NCI-H526 (cell line): ENCODE results near the gene IGSF3.
A peak's percentile ranks its signal among the peaks of the same experiment; 100 is the strongest.

ENCODE experiments used
- DNase-seq, 2 experiments: peaks; one replicate each; lab custom pipeline; 2025; lab: John Stamatoyannopoulos, UW

Gene IGSF3

GRCh38 chr1:116686175-116686574 is 18.6 kb upstream of the IGSF3 start:
- no peak for DNase-seq

GRCh38 chr1:116684575-116684974 is 17.0 kb upstream of the IGSF3 start:
- no peak for DNase-seq

GRCh38 chr1:116682641-116683221 is 15.2 kb upstream of the IGSF3 start:
- no peak for DNase-seq

GRCh38 chr1:116681343-116681899 is 13.9 kb upstream of the IGSF3 start:
- DNase-seq: no peak

- no peak for DNase-seq
Measured at GRCh38 chr1:116680752-116681151, 13.2 kb upstream of the IGSF3 start.

GRCh38 chr1:116679828-116680628 is 12.5 kb upstream of the IGSF3 start:
- DNase-seq: no peak

GRCh38 chr1:116679091-116679827 is 11.7 kb upstream of the IGSF3 start:
- no peak for DNase-seq

GRCh38 chr1:116678732-116679090 is 11.2 kb upstream of the IGSF3 start:
- DNase-seq: no peak

- DNase-seq: no peak
Measured at GRCh38 chr1:116677474-116678062, 10.0 kb upstream of the IGSF3 start.

GRCh38 chr1:116676291-116676690 is 8.8 kb upstream of the IGSF3 start:
- no peak for DNase-seq

- DNase-seq: no peak
Measured at GRCh38 chr1:116674751-116675150, 7.2 kb upstream of the IGSF3 start.

GRCh38 chr1:116674011-116674531 is 6.5 kb upstream of the IGSF3 start:
- no peak for DNase-seq

GRCh38 chr1:116671912-116672311 is 4.4 kb upstream of the IGSF3 start:
- no peak for DNase-seq

GRCh38 chr1:116671072-116671760 is 3.7 kb upstream of the IGSF3 start:
- no peak for DNase-seq

GRCh38 chr1:116668277-116668676 is 744 bp upstream of the IGSF3 start:
- no peak for DNase-seq

- DNase-seq: peak; percentile 12 to 79
Measured at GRCh38 chr1:116667078-116667574, 407 bp downstream of the IGSF3 start.

GRCh38 chr1:116666187-116667077 is 1.1 kb downstream of the IGSF3 start:
- peak in 1 of 2 experiments; percentile 44 for DNase-seq

- no peak for DNase-seq
Measured at GRCh38 chr1:116664978-116665371, 2.6 kb downstream of the IGSF3 start.

GRCh38 chr1:116664366-116664977 is 3.1 kb downstream of the IGSF3 start:
- no peak for DNase-seq

- no peak for DNase-seq
Measured at GRCh38 chr1:116663821-116664220, 3.7 kb downstream of the IGSF3 start.
